ENCODE measurements around the gene PHC2. TPM values are rescaled to one million over a fixed set of nuclear protein-coding genes. Genes with fewer than 3 reads are reported as not detected.

The PHC2 gene
- total RNA-seq, 1 donor from 2014 or later: 73.7 TPM

DNA sequence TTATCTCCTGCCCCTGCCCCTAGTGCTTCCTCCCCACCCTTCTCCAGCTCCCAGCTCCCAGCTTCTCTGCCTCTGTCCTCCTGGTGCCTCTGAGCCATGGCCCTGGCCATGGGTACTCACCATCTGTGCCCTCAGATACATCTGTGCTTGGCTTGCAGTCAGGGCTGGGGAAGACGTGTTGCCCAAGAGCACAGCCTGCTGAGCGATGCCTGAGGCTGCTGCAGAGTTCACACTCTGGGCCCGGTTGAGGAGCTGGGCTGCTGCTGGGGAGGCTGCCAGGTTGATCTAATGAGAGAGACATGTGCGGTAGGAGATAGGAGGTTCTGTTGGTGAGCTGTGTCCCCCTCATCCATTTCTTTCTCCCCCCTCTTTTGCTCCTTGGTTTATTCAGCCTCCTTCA is 60.6 kb downstream of the PHC2 start:
- DNase-seq (ENCODE audit: low read depth in 2 of 2): no peak

GRCh38 chr1:33369764-33370163 is 61.1 kb downstream of the PHC2 start:
- DNase-seq (ENCODE audit: low read depth in 2 of 2): no peak

DNA sequence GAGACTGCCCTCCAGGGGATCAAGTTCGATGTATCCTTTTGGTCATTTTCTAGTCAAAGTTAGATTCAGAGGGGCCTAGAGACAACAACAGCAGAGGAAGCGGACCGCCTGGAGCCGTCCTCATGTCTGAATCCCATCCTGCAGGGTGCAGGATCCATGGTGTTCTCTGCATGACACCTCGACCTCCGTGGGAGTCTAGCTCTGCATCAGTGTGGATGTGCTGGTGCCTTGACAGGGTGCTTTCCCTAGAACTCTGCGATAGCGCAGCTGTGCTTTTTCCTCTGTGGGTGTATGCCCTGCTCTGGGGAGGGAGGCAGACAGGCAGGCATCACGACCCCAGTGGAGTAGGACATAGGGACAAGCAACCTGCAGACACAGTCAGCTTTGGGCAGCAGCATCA is 61.8 kb downstream of the PHC2 start:
- DNase-seq (ENCODE audit: low read depth in 2 of 2): no peak

DNA sequence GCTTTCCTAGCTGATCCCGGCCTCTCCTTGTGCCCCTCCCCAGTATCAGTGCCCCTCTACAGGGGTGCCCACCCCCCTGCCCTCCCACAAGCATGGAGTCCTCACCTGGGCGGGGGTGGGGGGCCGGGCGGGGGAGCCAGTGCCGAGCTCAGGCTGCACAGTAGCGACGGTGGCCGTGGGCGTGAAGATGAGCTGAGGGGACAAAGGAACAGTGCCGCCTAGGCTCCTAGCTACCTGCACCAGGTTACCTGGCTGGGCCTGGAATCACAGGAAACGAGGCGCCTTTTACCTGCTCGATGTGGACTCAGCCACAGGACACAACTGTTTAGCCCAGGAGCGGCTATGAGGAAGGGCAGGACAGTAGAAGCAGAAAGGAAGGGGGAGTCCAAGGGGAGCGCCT is 62.5 kb downstream of the PHC2 start:
- no peak for DNase-seq (ENCODE audit: low read depth in 2 of 2)

DNA sequence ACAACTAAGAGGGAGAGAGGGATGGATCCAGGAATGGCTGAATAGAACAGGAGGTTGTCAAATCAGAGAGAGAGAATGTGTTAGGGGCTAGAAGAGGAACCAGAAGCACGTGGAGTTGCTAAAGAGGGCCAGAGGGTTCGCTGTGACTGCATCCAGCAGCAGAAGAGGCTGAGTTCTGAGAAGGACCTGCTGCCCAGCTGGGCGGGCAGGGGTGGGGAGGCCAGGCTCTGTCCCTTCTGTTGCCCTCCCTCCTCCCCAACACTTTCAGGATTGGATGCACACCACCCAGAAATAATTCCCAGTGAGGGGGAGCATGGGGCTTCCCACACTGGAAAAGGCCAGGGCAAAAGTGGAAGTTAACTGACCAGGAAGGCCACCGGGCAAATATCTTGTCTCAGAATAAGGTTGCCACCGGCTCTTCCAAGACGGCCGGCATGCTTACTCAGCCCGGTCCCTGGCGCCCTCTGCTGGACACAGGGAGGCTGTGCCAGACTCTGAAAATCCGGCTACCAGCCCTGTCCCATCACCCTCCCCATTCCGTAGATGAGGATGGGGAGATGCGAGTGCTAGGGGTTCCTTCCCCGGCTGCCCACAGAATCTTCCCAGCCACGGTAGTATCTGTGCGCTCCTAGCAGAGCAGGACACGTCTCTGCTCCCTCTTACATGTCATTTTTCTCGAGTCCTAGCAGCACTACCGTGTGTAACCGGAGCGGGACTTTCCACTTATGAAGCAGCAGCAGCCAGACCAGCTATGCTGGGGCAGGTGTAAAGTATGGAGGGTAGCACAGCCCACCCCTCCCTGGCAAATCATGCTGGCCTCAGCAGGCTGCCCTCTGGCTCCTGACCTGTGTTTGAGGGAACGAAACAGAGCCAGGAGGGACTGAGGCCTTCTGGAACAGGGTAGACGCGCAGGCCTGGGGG is 63.1 kb downstream of the PHC2 start:
- peak in 1 of 2 donors; percentile 78 for DNase-seq (ENCODE audit: low read depth in 2 of 2)

- DNase-seq (ENCODE audit: low read depth in 2 of 2): no peak
These were observed 64.0 kb downstream of the PHC2 start for GRCh38 chr1:33366762-33367484.

GRCh38 chr1:33365560-33365997 is 65.3 kb downstream of the PHC2 start:
- no peak for DNase-seq (ENCODE audit: low read depth in 2 of 2)

GRCh38 chr1:33364565-33364918 is 66.4 kb downstream of the PHC2 start:
- DNase-seq (ENCODE audit: low read depth in 2 of 2): peak in 1 of 2 donors; percentile 26

GRCh38 chr1:33363470-33363861 is 67.4 kb downstream of the PHC2 start:
- DNase-seq (ENCODE audit: low read depth in 2 of 2): no peak

GRCh38 chr1:33363021-33363420 is 67.9 kb downstream of the PHC2 start:
- no peak for DNase-seq (ENCODE audit: low read depth in 2 of 2)

DNA sequence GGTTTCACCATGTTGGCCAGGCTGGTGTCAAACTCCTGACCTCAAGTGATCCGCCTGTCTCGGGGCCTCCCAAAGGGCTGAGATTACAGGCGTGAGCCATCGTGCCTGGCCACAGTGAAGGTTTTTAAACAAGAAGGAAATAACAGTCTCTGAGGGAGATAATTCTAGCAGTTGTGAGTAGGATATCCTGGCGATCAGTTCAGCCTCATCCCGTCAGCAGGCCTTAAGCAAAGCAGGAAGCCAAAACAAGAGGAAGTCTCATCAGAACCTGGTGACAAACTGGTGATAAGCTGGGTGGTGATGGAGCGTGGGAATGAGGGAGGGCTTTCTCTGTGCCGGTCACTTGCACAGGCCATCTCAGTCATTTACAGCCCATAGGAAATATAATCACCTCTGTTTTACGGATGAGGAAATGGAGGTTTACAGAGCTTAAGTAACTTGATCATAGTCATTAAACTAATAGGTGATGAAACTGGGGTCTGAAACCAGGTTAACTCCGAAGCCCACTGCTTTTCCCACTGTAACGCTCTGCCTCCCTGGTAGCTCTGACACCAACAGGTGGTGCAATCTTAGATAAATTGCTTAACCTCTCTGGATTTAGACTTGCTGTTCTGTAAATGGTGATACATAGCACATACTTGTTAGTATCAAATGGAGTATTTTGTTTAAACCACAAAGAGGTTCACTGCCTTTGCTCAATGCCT is 69.2 kb downstream of the PHC2 start:
- peak; percentile 83 to 86 for DNase-seq (ENCODE audit: low read depth in 2 of 2)

- DNase-seq (ENCODE audit: low read depth in 2 of 2): no peak
These were observed 70.5 kb downstream of the PHC2 start for GRCh38 chr1:33360367-33360766.

- DNase-seq (ENCODE audit: low read depth in 2 of 2): no peak
These were observed 71.0 kb downstream of the PHC2 start for GRCh38 chr1:33359931-33360330.

DNA sequence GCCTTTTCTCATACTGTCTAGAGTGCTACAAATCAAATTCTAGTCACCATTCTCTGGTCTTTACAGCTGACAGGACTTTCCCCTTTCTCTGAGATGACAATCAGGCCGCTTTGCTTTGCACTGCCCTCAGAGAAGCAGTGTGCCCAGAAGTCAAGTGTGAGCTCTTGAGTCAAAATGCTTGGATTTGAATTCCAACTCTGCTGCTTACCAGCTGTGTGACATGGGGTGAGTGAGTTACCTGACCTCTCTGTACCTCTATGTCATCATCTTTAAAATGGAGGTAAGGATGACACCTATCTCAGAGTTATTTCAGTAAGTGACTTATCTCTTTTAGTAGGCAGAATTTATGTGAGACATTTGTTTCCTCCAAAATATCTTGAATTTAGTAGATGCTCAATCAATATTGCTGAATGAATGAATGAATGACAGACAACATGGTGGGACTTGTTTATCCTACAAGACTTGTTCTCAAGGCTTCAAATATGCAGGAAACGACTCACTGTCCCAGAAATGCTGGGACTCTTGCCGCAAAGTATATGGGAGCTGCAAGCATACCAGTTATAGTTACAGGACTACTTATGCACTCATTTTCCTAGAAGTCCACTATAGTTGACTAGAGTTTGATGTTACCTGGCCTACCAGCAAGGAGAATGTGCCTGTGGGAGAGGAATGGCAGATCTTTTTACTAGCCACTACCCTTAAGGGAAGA is 71.9 kb downstream of the PHC2 start:
- DNase-seq (ENCODE audit: low read depth in 2 of 2): no peak

DNA sequence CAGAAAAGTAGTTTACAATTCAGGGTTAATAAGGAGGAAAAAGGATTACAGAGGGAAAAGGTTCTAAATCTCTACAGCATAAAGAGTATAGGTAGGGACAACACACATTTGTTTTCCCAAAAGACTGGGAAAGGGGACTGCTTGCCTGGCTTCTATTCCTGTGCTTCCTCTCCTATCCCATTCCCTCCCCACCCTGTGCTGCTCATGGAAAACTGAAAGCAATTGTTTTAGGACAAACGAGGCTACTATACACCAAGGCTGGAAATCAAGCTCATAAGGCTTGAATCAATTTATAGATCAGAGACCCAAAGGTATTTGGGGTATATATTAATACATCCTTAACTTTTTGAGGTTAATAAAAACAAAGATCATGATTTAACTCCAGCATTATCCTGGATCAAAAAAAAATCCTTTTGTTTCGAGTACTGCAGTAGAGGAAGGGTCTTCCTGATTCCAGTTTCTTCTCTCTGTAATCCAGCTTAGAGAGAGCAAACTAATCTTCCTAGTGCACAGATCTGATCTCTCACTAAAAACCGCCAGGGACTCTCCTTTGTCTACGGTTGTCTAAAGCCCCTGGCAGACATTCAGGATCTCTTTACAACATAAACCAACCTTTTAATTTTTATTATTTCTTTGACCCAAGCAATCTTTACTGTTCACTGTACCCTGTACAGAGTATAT is 72.6 kb downstream of the PHC2 start:
- no peak for DNase-seq (ENCODE audit: low read depth in 2 of 2)

GRCh38 chr1:33357099-33357498 is 73.8 kb downstream of the PHC2 start:
- DNase-seq (ENCODE audit: low read depth in 2 of 2): no peak

GRCh38 chr1:33354707-33355316 is 76.1 kb downstream of the PHC2 start:
- DNase-seq (ENCODE audit: low read depth in 2 of 2): no peak

- no peak for DNase-seq (ENCODE audit: low read depth in 2 of 2)
These were observed 77.4 kb downstream of the PHC2 start for GRCh38 chr1:33353531-33353930.

DNA sequence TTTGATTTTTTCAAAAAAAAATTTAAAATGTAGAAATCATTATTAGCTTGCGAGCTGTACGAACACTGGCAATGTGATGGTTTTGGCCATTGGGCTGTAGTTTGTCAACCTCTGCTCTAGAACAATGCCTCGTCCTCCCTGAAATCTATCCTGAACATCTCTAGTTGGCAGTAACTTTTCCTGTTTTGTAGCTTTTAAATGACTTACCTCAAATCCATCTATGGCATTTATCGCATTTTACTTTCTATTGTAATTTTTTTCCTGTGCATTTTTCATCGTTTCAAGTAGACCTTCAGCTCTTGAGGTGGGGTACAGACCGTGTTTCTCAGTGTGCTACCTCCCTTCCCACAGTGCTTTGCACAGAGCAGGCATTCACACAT is 79.6 kb downstream of the PHC2 start:
- DNase-seq (ENCODE audit: low read depth in 2 of 2): no peak

DNA sequence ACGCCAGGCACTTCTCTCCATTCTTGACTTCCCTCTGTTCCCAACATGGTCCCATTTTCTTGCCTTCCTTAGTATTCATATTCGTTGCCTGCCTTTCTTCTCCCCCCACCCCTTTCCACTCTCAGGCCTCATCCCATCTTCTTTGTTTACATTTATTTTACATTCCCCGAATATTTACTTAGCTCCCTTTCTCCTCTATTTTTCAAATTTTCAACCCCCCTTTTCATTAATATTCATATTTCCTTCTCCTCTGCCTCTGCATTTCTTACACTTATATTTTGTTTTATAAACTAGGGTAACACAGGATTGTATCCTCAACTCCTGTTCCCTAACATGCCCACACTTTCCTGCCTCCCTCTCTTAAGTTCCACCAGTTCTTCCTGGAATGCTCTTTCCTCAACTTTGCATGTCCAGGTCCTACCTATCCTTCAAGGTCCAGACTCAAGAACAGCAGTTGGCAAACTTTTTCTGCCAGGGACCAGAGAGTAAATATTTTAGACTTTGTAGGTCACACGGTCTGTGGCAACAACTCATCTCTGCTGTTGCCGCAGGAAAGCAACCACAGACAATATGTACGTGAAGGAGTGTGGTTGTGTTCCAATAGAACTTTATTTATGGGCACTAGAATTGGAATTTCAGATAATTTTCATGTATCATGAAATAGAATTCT is 80.1 kb downstream of the PHC2 start:
- no peak for DNase-seq (ENCODE audit: low read depth in 2 of 2)
